GM18508 (cell line): Measurements from ENCODE around the gene KCNJ18.
"Not testable (repeated sequence)": the region's sequence is repeated elsewhere in the genome, so short reads cannot be mapped to it uniquely, and the experiment has no call there.

ENCODE experiments used
- ATAC-seq: cut with Tn5 transposase; IDR thresholded peaks from one replicate; pipeline ENCODE4 v1.9.1; 2021; ENCODE audit warnings: moderate number of reproducible peaks; ENCODE audit not compliant: insufficient read depth, unreplicated experiment

KCNJ18 gene

GRCh38 chr17:21670361-21671155 is 21.8 kb upstream of the KCNJ18 start:
- ATAC-seq, result not testable (repeated sequence)

DNA sequence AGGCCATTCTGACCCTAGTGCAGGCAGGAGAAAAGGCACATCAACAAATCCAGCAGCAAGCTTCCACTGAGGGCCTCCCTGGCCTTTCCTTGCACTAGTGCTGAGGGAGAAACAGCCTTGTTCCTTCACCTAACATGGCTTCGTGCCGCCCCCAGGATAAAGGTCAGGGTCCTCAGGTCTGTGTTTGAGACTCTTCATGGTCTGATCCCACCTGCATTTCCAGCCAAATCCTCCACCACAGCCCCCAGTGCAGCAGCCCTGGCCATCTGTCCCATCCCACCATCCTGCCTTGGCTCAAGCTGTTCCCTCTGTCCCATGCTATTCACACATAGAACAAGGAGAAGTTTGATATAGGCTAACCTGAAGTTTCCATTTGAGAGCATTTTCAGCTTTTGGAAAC is 20.9 kb upstream of the KCNJ18 start:
- not testable (repeated sequence) for ATAC-seq

GRCh38 chr17:21671871-21672270 is 20.5 kb upstream of the KCNJ18 start:
- ATAC-seq, result not testable (repeated sequence)

GRCh38 chr17:21673451-21674241 is 18.7 kb upstream of the KCNJ18 start:
- not testable (repeated sequence) for ATAC-seq

GRCh38 chr17:21674242-21674731 is 18.0 kb upstream of the KCNJ18 start:
- ATAC-seq, result no peak

GRCh38 chr17:21674891-21675738 is 17.2 kb upstream of the KCNJ18 start:
- ATAC-seq, result not testable (repeated sequence)

- ATAC-seq, result not testable (repeated sequence)
Observed at GRCh38 chr17:21675739-21676130, 16.6 kb upstream of the KCNJ18 start.

GRCh38 chr17:21676281-21677111 is 15.8 kb upstream of the KCNJ18 start:
- ATAC-seq, result no peak

DNA sequence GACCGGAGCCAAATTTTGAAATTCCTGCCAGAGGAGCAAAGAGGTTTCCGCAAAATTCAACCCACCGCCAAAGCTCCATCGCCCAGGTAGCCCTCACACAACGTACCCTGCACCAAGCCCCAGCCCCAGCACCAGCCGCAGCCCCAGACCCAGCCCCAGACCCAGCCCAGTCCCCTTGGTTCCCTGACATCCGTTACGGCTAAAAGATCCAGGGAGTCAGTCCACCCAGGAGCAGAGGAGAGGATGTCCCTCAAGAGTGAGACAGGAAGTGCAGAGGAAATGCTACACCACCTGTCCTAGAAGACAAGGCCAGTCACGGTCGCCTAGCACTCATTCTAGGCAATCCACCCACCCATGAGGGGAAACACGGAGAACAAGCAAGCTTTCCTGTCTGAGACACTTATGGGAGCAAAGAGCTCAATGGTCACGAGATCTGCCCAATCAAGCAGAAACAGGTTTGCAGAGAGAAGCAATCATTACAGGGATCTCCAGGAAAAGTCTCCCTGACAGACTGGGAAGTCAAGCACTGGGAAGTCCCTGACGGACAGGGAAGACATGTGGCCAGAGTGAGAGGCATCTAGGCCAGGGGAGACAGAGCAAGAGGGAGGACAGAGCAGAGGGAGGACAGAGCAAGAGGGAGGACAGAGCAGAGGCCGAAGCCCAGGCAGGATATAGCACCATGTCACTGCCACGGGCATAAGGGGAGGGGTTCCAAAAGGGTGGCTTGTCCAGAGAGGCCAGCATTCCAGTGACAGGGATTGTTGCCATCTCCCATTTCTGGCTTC is 15.0 kb upstream of the KCNJ18 start:
- no peak for ATAC-seq

- ATAC-seq, result no peak
Observed at GRCh38 chr17:21677911-21678310, 14.4 kb upstream of the KCNJ18 start.

- ATAC-seq, result no peak
Observed at GRCh38 chr17:21678393-21679081, 13.8 kb upstream of the KCNJ18 start.

GRCh38 chr17:21679256-21680146 is 12.8 kb upstream of the KCNJ18 start:
- no peak for ATAC-seq

- ATAC-seq, result no peak
Observed at GRCh38 chr17:21680366-21680765, 12.0 kb upstream of the KCNJ18 start.

DNA sequence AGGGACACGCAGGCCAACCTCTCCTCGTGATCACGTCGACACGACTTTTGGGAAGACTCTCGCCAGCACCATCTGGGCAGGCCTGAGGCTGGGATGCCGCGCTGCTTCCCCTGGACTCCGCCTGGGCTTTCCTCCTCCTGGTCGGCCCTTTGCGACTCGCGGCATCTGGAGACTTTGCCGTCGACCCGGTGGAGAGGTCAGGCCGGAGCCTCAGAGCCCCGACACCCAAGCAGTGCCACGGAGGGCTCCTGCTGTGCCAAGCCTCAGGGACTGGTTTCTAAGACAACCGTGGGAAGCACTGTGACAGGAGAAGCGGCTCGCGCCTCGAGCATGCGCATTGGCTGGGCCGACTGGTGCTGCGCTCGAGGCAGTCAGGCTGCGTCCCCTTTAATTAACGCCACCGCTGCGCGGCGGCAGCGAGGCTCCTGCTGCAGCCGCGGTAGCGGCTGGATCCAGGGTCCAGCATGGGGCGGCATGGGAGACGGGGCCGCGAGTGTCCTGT is 11.4 kb upstream of the KCNJ18 start:
- ATAC-seq, result not testable (repeated sequence)

DNA sequence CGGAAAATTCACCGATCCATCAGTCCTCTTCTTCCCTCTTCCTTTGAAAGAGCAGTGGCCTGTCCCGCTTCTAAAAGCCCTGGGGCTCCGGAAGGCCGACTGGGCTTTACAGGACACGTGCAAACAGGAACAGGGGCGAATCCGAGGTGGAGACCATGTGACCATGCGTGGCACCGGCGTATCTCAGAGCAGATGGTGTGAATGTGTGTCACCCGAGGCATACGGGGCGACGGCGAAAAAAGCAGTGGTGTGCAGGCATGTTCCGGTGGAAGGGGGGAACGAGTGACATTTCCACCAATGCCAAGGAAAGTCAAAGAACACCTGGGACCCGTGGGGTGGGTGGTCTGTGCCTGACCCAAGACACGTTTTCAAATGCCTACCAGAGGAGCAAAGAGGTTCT is 10.7 kb upstream of the KCNJ18 start:
- not testable (repeated sequence) for ATAC-seq

GRCh38 chr17:21682130-21682529 is 10.2 kb upstream of the KCNJ18 start:
- ATAC-seq, result not testable (repeated sequence)

DNA sequence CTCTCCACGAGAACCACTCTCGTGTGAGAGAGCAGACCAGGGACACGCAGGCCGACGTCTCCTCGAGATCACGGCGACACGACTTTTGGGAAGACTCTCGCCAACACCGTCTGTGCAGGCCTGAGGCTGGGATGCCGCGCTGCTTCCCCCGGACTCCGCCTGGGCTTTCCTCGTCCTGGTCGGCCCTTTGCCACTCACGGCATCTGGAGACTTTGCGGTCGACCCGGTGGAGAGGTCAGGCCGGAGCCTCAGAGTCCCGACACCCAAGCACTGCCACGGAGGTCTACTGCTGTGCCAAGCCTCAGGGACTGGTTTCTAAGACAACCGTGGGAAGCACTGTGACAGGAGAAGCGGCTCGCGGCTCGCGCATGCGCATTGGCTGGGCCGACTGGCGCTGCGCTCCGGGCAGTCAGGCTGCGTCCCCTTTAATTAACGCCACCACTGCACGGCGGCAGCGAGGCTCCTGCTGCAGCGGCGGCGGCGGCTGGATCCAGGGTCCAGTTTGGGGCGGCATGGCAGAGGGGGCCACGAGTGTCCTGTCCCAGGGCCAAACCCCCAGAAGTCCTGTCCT is 9.1 kb upstream of the KCNJ18 start:
- not testable (repeated sequence) for ATAC-seq
